Astrocyte (in vitro differentiated cells and primary cell): ENCODE data around the gene CPED1.

ENCODE experiments used
- EZH2 ChIP-seq: IDR thresholded peaks from 2 replicates; pipeline ENCODE4 v1.6.1; 2012; ENCODE audit warnings: mild to moderate bottlenecking, low read length, inconsistent platforms; ENCODE audit not compliant: insufficient read depth
- TF ChIP-seq, protein P1 (sequence below): IDR thresholded peaks from 2 replicates; pipeline ENCODE4 v1.5.1; 2011; ENCODE audit warnings: low read depth, mild to moderate bottlenecking, inconsistent platforms, low read length, moderate library complexity; ENCODE audit not compliant: insufficient read depth

DNA sequence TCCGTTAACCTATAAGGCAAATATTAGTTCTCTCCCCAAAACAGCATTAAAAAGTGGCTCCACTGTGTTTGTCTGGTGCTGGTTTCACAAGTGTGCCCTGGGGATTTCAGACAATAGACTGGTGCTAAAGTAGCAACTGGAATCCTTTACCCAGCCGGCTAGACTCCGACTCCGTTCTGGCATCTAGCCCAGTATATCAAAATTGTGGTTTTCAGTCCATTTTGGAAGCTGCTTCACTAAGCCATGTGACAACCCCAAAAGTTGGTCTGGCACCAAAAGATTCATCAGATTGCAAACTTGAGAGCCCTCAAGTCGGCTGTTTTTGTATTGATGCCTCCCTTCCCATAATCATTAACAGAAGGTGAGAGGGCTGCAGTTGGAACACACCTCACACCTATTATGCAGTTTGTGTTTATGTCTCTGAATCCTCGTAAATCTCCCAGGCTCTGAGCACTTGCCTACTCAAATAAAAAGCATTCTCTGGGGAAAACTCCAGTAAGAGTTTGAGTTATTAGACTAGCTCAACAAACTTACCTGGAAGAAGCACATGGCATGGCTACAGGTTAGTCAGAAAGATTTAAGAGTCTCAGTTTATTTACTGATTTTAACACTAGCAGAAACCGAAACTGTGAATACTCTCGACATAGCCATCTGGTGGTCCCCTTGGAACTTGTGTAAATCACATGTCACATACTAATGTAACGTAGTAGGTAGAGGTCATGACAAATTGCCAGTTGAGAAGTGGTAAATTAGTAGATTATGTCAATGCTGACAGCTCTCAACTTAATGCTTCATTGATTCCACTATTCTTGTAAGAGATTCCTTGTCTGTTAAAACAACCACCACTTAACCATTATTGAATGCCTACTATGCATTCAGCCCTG is 325.5 kb downstream of the CPED1 start:
- TF ChIP-seq, protein P1, sequence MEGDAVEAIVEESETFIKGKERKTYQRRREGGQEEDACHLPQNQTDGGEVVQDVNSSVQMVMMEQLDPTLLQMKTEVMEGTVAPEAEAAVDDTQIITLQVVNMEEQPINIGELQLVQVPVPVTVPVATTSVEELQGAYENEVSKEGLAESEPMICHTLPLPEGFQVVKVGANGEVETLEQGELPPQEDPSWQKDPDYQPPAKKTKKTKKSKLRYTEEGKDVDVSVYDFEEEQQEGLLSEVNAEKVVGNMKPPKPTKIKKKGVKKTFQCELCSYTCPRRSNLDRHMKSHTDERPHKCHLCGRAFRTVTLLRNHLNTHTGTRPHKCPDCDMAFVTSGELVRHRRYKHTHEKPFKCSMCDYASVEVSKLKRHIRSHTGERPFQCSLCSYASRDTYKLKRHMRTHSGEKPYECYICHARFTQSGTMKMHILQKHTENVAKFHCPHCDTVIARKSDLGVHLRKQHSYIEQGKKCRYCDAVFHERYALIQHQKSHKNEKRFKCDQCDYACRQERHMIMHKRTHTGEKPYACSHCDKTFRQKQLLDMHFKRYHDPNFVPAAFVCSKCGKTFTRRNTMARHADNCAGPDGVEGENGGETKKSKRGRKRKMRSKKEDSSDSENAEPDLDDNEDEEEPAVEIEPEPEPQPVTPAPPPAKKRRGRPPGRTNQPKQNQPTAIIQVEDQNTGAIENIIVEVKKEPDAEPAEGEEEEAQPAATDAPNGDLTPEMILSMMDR: no peak
- no peak for TF ChIP-seq EZH2
